NCI-H146 (cell line): ENCODE measurements around the gene RTL10.

ENCODE experiments used
- DNase-seq: peaks from one replicate; lab custom pipeline; 2025; lab: John Stamatoyannopoulos, UW

Gene RTL10

DNA sequence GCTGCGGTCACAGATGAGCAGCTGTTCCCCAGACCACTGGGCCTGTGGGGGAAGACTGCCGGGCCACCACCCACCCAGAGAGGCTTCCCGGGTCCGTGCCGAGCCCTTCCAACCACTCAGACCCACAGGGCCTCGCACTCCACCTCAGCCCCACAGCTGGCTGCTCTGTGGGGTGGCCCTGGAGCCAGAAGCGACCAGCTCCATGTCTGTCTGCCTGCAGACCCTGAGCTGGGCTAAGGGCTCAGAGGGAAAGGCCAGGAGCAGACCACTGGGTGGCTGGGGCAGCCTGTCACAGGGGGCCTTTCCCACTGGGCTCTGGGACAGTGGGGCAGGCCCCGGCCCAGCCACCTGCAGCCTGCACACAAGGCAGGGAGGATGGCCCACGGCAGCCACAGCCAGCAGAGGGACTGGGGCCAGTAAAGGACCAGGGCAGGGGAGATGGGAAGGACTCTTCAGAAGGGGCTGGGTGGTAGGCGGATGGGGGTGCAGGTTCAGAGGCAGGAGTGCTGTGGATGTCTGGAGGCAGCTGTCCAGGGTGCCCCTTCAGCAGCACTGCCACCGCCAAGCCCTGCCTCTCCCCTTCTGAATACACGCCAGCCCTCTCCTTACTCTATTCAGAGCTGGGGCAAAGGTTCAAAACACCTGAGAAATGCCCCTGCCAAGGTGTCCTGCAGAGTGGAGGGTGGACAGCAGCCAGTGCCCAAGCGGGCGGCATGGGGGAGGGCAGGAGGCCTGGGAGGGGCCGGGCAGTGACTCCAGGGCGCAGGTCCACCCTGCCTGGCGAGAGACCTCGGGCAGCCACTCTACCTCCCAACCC is 32.2 kb downstream of the RTL10 start:
- no peak for DNase-seq

DNA sequence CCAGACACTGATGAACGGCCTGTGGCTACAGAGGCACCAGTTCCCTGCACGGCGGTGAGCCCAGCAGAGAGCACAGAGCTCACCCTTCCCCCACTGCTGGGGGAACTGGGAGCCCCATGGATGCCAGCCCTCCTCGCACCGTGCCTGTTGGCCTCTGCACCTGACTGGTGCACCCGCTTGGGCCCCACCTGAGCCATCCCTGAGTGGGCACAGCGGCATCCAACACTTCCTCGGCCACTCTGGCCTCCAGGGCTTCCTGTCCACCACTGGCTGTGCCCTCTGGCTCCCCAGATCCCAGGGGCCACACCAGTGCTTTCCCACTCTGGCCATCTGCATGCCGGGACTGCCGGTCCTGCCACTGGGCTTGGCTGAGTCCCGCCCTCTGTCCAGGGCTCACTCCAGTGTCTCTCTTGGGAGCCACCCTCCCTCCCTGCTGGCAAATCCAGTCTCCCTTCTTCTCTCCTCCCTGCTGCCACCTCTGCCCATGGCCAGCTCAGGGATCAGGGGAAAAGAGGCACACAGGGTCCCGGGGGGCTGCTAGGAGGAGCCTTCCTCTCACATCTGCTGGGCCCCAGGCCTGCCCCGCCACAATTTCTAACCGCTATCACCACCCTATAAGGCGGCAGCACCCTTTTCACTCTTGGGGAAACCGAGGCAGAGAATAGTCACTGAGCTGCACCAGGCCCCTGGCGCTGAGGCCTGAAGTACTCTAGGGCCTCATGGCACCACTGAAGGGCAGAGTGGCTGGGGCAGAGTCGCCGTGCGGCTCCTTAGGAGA is 33.0 kb downstream of the RTL10 start:
- no peak for DNase-seq

DNA sequence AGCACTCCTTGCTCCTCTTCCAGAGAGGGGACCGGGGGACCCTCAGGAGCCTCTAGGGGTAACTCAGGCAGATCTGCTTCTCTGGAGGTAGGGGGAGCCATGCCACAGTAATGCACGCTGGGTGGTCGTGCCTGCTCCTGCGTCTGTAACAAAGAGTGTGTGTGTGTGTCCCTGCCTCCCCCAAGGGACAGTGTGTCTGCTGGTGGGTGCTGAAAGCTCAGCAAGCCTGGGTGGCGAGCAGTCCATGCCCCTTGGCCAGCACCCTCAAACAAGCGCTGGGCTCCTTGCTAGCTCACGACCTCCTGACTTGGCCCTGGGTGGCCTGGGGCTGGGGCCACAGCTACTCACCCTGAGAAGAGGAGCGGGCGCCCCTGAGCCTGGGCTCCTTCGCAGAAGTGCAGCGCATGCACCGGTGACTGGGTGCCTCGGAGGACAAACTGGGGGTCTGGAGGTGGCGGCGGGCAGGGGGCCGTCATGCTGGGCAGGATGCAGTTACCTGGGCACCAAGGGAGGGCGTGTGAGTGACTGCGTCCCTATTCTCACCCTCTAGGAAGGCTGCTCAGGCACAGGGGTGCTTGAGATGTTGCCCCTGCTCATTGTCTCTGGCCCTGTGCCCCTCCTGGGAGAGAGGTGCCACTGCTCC is 33.7 kb downstream of the RTL10 start:
- DNase-seq, result no peak

DNA sequence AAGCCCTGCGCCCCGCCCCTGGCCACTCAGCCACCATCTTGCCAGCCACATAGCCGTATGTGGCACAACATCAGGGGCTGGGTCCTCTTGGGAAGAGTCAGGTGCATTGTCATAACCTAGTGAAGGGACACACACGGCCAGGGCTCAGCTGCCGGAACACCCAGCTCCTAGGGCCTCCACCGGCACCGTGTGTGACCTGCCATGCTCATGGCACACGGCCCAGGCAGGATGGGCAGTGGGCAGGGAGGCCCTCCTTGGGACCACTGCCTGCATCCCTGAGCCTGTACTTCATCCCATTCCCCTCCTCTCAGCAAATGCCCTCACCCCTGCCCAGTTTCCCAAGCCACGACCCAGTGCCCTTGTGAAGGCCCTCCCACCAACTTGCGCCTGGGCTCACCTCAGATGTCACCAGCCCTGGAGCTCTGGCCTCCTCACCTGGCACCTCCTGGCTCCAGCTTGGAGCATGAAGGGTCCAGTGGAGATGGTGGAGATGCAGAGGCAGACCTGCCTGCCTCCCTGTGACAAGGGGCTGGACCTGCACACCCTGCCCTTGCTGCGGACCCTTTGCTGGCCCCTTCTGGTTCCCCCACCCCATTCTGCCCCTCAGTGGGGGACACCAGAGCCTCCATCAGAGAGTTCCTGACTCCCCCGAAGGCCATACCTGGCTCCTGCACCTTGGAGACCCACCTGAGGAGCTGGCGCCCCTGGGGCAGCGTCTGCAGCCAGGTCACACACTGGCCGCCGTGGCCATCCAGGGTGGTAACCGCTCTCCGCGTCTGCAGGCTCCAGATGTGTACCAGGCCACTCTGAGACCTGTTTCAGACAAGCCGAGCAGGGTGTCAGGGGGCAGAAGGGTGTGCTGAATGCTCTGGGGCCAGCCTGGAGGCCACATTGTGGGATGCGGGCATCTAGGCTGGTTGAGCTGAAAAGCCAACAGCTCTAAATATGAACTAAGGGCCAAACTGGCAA is 34.5 kb downstream of the RTL10 start:
- no peak for DNase-seq

DNA sequence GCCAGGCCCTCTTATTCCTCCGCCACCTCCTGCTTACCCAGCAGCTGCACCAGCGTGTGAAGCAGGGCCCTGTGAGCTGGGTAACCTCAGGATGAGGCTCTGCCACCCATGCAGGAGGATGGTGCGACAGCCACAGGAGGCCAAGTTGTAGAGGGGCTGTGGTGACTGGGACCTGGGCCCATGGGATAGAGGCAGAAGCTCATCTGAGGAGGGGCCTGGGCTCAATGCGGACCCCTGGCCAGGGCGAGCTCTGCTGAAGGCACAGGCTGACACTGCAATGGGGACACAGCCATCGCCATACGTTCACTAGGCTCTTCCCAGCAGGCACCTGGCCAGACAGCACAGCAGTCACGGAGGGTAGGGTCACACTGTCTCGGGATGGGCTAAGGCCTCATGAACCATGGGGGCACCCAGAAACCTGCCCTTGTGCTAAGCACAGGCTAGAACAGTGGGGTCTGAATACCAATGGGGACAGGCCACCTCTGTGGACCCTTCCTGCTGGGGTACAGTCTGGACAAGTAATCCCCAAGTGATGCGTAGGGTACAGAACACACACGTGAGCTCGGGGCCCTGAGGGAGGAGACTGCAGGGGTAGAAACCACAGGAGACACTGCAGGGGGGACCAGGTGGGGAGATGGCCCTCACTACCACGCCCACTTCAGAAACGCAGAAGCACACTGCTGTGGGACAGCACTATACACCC is 35.3 kb downstream of the RTL10 start:
- no peak for DNase-seq

DNA sequence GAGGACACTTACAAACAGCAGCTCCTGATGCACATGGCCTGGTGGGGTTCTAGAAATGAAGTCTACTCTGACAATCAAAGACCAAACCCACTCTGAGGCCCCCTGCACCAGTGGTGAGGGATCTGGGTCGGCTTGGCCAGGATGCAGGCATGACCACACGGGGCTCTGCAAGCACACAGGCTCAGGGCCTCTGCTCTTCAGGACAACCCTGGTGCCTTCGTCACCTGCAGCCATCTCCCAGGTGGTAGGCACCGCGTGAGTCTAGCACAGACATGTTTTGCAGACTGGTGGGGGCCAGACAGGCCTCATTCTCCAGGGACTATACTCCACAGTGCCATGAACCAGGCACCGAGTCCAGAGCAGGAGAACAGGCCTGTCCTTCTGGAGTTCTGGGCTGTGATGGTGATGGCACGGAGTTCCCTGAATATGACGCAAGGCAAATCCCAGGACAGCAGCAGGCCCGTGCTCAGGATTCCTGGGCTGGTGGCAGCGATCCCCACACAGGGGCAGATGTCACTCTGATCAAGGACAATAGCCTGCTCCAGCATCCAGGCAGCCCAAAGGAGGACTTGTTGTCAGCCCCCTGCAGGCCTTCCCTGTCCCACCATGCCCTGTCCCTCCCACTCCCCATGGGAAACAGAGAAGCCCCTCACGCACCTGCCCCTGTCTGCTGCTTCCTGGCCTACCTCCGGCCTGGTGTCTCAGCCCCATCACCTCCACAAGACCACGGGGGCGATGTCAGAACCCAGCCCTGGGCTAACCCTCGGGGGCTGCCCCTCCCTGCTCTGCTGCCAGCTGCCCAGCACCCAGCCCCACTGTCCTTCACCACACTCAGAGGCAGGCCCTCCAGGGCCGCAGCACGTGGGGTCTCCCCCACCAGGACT is 36.1 kb downstream of the RTL10 start:
- no peak for DNase-seq

DNA sequence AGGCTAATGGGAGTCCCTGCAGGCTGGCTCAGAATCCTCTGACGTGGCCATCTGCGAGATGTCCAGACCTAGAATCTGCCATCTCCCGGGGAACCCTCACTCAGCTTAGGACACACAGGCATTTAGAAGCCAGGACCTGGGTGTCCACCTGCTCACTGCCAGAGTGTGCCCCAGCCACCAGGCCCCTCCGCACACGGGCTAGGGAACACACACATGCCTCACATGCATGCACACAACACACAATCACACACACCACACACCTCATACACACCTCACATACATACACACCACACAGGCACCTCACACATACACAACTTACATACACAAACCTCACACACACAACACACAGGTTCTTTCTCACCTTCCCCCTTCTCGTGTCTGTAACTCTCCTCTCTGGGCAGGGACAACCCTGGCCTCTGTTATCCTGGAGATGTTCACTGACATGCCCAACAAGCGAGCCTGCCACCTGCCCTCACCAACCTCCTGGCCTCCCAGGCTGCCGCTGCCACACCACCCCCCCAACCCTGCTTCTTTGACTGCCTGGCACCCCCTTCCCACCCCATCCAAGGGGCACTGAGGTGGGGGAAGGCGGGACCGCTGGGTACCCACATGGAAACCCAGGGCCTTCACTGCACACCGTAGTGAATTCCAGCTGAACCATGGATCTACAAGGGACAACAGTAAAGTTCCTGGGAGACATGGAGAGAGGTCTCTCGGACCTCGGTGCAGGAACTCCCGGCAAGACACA is 38.1 kb downstream of the RTL10 start:
- no peak for DNase-seq

DNA sequence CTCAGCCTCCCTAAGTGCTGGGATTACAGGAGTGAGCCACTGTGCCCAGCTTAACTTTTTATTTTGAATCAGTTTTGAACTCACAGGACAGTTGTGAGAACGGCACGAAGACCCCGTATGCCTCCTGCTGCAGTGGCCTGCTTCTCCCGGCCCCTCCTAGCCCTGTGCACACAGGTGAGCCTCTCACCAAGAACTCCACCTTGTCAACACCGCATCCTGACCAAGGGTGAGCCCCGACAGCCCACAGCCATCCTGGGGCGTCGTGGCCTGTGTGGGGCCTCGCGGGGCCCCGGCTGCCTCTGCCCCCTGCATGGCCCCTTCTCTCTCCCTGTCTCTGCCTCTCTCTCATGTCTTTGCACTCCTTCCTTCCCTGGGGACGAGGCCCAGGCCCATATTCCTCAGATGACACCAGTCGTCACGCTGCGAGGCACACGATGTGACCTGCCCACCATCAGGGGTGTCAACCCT is 38.8 kb downstream of the RTL10 start:
- DNase-seq, result no peak

DNA sequence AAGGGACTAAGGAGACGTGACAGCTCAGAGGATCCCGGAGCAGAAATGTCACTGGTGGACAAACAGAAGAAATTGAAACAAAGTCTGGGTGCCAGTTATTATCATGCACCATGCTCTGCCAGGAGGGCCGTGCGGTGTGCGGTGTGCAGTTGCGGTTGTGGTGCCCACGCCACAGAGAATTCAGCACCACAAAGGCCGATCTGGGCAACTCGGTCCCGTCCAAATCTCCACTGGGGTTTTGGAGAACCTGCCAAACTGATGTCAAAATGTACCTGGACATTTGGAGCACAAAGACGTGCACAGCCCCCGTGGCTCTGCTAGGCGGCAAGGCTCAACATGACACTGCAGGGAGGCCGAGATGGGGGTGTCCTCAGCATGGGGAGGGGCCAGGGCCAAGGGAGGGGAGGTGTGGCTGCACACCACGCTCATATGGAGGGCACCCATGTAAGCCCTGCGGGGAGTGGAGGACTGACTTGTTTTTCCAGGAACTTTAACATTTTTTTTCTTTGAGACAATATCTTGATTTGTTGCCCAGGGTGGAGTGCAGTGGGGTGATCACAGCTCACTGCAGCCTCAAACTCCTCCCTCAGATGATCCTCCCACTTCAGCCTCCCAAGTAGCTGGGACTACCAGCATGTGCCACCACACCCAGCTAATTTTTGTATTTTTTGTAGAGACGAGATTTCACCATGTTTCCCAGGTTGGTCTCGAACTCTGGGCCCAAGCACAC is 39.4 kb downstream of the RTL10 start:
- DNase-seq, result no peak

DNA sequence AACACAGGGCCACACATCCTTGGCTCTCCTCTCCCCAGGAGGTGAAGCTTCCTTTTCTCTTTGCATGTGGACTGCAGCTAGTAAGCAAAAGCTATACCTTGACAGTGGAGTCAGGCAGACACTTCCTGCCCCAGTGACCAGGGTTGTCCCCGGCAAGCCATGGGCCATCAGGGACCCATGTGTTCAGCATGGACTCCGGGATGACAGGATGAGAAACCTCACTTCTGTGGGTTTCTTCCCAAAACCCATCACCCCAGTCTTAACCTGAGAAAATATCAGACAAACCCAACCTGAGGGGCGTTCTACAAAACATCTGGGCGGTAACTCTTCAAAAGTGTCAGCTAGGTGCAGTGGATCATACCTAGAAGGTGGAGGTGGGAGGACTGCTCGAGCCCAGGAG is 40.2 kb downstream of the RTL10 start:
- DNase-seq, result no peak

DNA sequence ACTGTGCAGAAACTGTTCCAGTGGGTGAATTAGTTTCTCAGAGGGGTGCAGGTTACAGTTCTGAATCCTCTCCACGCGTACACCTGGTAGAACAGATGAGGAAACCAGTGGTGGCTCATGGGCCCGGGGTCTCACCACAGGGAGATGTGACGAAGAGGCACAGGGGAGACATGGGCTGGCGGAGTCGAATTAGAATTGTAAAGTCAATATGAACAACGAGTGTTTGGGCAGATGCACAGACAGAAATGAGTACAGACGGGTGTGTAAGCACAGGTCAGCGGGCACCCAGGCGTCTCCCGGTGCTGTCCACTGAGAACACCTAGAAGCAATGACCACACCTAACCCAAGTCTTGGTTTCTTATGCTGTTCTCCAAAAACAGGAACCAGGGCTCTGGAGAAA is 41.8 kb downstream of the RTL10 start:
- DNase-seq, result no peak

DNA sequence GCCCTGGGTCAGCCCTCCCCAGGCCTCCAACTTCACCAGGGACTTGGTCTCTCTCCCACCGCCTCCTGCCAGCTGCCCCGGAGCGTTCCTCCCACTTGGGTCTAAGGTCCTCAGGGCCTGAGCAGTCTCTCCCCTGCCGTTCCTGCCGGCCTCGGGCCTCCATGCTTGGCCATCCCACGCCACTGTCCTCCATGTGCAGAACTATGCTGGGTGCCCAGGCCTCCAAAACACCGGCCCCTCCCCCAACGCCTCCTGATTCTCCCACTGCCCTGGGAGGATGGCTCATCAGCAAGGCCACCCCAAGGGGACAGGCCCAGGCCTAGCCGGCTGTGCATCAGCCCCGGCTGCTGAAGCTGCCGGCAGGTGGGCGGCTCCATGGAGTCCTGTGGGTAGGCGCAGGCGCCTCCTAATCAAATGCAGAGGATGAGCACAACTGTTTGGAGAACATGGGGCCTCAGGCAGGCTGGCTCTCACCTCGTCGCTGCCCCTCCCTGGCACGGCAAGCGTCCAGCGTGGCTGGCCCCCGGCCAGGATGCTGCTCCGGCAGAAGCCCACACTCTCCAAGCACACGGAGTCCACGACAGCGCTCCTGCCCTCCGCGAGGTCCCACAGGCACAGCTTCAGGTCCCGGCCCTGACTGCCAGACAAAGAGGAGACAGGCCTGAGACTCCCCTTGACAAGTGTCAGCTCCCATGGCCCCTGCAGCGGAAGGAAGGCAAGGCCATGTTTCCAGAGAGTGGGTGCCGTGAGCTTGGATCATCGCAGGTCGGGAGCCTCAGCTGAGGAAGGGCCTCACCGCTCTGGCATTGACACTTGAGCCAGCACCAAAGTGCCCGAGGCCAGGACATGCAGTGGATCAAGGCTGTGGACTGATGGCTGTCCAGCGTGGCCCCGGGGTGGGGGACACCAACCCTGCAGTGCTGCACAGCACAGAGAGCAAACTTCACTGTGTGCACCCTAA is 42.6 kb downstream of the RTL10 start:
- no peak for DNase-seq

DNA sequence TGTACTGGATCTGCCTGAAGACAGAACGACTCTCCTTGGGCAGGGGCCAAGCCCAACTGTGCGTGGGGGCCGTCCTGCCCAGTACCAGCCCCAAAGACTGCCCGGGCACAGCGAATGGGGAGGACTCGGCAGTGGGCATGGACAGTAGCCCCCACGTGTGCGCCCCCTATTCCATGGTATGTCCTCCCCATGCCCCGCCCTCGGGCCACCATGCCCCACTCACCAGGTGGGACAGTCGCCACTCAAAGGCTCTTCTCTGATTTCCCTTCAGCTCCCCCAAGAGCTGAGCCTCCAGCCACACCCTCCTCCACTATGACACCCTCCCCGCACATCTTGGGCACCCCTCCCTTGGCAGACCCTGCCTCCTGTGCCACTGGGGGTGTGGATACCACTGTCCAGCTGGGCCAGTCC is 43.5 kb downstream of the RTL10 start:
- no peak for DNase-seq

DNA sequence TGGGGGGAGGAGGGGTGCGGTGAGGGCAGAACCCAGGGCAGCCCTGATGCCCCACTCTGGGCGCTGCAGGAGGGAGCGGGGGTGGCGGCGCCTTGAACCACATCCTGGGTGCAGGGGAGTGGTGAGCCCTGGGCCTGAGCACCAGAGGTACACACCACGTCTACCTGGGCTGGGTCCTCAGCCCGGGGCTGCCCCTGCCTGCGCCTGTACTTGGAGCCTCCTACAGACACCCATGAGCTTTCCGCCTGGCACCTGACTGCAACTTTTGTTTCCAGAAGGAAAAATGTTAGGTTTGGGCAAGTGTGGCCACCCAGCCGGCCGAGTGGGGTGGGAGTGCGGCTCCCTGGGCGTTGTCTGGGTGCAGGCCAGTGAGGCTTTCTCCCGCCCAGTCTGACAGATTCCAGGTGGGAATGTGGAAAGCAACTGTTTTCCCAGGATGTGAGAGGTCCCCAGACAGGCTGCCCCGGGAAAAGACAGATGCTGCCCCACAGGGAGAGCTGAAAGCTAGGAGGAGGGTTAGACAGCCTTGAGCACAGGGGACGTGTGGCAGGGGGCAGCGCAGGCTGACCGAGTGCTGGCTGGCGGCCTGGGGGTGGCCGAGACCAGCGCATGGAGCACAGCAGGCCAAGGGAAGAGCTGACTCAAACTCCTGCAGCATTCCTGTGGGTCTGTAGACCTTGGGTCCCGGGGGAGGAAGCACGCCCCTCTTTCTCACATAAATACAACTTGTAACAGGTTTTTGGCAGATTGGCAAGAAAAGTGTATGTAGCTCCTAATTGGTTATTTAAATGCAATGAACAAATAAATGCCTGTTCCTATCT is 44.1 kb downstream of the RTL10 start:
- no peak for DNase-seq

DNA sequence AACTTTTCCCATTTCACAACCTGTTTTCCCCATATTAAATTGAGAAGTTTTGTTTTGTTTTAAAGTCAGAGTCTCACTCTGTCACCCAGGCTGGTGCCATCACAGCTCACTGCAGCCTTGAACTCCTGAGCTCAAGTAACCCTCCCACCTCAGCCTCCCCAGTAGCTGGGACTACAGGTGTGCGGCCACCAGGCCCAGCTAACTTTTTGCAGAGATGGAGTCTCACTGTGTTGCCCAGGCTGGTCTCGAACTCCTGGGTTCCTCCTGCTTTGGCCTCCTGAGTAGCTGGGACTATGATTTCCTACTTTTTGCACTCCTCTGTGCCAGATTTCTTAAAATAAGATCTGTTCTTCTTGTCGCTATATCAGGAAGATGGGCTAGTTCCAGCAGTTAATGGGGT is 44.9 kb downstream of the RTL10 start:
- DNase-seq, result no peak

DNA sequence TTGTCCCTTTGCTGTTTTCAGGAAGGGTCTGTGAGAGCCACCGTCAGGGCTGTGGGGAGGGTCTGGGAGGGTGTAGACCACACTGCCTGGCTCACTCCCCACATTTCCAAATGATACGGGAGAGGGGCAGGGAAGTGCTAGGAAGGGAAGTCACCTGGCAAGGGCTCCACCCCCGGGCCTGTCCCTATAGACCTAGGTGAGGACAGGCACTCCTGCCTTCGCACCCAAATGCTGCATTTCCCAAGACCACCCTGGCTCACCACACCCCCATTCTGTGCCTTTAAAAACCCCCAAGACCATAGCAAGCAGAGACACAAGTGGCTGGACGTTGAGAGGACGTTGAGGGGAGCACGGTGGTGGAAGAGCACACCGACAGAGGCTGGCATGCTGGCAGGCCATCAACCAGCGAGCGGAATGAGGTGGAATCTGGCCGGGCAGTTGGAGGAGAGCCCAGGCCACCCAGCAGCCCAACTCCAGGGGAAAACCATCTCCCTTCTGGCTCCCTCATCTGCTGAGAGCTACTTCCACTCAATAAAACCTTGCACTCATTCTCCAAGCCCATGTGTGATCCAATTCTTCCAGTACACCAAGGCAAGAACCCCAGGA is 45.7 kb downstream of the RTL10 start:
- no peak for DNase-seq
